Eye (tissue), 1 donor: ENCODE results near the gene WTAP.
A peak's percentile ranks its signal among the peaks of the same experiment; 100 is the strongest.
"Not testable (repeated sequence)": the region's sequence is repeated elsewhere in the genome, so short reads cannot be mapped to it uniquely, and the experiment has no call there.

ENCODE experiments used
- DNase-seq: peaks from one replicate; pipeline ENCODE4 v3.0.0-alpha.2; 2015

Gene WTAP

GRCh38 chr6:159726918-159727716 lies at the start of gene WTAP:
WTAP (plus strand) TSS chr6:159727506; CDS start chr6:159736266, 8,760 bp downstream.
- DNase-seq, result peak; percentile 98

DNA sequence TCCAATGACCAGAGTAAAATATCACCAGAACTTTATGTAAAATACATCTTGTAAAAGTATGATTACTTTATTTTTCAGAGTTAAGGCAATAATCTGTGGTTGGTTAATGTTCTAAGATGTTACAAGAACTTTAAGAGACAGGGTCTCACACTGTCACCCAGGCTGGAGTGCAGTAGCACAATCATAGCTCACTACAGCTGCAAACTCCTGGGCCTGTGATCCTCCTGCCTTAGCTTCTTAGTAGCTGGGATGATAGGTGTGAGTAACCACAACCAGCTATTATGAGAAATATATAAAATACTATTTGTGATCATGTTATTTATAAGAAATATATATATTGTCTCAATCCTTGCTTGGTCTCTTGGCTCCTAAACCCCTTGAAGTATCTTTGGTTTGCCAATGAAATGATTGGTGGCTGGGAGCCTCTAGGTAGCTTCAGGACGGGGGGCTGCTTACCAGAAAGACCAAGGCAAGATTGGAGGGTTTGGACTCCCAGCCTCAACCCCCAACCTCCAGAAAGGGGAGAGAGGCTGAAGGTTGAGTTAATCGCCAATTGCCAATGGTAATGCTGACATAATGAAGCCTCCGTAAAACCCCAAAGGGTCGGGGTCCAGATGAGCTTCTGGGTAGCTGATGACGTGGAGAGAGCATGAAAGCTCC lies 49.7 kb upstream of the WTAP start:
- no peak for DNase-seq

DNA sequence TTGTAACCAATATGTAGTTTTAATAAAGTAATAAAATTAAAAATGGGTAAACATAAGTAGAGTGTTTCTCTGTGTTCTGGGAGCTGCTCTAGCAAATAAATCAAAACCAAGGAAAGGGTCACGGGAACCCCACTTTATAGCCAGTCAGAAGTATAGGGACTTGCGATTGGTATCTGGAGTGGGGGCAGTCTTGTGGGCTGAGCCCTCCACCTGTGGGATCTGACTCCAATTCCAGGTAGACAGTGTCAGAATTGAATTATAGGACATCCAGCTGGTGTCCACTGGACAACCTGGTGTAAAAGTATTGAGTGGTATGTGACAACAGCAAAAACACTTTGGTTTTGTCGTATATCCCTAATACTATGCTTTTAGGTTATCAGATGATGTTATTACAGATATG lies 48.7 kb upstream of the WTAP start:
- DNase-seq, result no peak

DNA sequence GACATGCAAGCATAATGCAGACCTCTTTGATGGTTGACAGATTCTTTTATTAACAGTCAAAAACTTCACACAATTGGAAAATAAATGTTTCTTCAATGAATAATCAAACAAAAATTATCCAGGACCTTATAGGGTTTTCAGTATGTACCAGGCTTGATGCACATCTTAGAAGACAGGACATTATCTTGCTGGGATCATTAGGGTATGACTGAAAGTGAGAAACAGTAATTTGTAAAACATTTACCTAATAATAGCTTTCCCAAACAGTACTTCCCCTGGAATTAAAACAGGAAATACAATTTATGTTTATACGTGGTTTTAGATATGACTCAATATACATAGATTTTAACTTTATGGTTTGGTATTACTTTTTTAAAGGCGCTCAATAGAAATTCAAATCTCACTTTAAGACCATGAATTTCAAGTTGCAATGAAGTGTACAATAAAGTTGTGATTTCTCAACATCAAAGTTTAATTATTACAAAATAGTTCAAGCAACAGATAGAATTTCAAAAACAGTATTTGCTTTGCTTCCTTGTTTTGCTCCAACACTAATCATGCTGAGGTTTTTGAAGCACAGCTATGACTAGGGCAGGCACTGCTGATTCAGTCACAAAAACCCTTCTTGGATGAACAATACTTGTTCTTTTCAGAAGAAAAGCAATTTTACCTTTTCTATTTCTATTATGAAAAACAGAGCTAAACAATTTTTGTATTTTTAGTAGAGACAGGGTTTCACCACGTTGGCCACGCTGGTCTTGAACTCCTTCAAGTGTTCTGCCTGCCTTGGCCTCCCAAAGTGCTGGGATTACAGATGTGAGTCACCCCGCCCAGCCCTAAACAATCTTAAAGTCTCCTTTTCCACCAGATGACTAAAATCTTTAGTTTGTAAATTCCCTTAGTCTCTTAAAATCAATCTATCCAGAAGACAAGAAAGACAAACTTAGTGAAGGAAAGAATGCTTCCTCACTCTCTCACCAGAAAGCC lies 47.9 kb upstream of the WTAP start:
- no peak for DNase-seq

DNA sequence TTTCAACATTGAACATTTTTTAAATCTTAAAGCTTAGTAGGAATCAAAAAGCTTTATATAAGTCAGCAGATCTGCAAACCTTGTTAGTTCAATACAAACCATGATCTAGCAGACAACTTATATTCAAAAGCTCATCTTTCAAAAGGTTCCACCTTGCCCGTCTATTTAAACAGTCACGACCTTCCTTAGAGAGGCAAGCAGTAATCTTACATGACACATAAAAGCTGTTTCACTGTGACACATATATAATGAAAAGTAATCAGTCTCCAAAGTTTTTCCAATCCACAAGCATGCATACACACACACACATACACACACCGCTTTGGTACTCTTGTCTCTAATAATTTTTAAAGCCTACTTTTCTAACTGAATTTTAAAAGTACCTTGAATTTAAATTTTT lies 47.2 kb upstream of the WTAP start:
- no peak for DNase-seq

- DNase-seq, result no peak
These were observed 46.0 kb upstream of the WTAP start for GRCh38 chr6:159681191-159681880.

DNA sequence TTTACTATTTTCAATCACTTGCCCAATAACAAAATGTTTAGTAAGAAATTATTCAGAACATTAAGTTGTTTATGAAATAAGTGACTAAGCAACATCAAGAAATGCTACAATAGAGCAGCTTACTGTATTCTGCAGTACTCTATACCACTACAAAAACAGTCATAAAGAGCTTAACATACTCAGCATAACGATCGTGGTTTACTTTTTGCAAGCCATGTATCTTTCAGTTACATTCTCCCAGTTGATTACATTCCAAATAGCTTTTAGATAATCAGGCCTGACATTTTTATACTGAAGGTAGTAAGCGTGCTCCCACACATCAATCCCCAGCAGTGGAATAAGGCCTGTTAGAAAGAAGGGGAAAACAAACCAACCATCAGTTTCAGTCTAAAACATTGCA lies 45.0 kb upstream of the WTAP start:
- DNase-seq, result no peak

DNA sequence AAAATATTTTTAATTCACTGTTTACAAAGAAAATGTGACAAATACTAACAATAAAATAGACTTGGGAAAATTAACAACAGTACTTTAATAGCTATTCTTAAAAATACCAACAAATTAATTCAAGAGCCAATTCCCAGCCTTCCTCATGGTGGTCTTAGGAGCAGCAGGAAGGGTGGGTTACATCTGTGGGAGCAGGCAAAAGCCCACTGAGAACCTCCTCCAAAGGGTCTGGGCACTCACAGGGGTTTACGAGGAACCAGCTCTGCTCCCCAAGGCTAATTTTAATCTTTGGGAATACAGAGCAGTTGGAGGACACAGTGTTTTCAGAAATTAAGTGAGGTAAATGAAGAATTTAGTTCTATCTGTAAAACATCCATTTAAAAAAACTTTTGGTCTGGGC lies 44.5 kb upstream of the WTAP start:
- DNase-seq, result no peak

- no peak for DNase-seq
These were observed 43.3 kb upstream of the WTAP start for GRCh38 chr6:159684013-159684304.

GRCh38 chr6:159686040-159686439 lies 41.3 kb upstream of the WTAP start:
- DNase-seq, result no peak

- DNase-seq, result no peak
These were observed 40.6 kb upstream of the WTAP start for GRCh38 chr6:159686703-159687102.

DNA sequence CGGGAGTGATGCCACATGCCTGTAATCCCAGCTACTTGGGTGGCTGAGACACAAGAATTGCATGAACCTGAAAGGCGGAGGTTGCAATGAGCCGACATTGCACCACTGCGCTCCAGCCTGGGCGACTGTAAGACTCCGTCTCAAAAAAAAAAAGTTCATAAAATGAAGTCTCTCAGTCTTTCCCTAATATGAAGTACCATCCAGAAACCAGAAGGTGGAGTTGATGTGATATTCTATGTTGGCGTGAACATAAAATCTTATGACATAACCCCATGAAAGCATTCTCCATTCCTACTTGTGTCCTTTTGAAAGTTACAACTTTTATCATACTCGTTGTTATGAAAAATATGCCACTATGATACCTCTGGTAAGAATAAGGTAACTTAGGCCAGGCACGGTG lies 40.0 kb upstream of the WTAP start:
- no peak for DNase-seq

GRCh38 chr6:159688266-159688905 lies 38.9 kb upstream of the WTAP start:
- DNase-seq, result no peak

GRCh38 chr6:159689001-159689400 lies 38.3 kb upstream of the WTAP start:
- DNase-seq, result no peak

- DNase-seq, result not testable (repeated sequence)
These were observed 37.2 kb upstream of the WTAP start for GRCh38 chr6:159690135-159690534.

GRCh38 chr6:159691133-159691962 lies 36.0 kb upstream of the WTAP start:
- peak; percentile 84 for DNase-seq

- peak; percentile 22 for DNase-seq
These were observed 35.4 kb upstream of the WTAP start for GRCh38 chr6:159691963-159692287.

- DNase-seq, result peak; percentile 75
These were observed 34.8 kb upstream of the WTAP start for GRCh38 chr6:159692303-159693127.

DNA sequence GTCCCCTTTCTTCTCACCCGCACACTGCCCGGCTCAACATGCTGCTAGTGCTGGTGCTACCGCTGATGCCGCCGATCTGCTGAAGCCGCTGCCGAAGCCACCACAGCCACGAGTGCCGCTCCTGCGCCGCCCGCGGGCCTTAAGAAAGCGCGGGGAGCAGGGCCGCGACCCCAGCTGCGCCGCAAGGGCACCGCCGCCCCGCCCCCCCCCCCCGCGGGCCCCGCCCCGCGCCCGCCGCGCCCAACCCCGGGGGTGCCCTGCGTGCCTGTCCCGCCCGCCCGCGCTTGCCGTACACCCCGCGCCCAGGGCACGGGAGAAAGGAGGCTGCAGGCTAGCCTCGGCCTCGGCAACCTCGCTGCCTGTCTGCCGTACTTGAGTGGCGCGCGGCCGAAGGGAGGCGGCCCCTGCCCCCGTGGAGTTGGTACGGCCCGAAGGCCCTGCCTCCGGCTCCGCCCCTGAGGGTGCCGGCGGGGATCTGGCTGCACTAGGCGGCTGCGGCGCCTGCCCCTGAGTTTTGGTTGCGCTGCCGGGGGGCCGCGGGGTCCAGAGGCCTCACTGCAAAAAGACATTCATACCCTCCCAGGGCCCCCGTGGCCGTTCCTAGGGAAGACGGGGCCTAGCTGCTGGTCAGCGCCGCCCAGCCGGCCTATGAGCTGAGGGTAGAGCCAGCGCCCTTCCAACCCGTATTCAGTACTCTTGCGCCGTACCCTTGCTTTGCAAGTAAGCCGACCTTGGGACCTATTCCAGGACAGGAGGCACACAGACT lies 34.0 kb upstream of the WTAP start, which contains the start of gene SOD2:
TSS of gene SOD2 (minus strand) at position 114 of the 766 bp plus-strand sequence. CDS start at position 40, 74 bp downstream.
- DNase-seq, result peak; percentile 96
